NCI-H128 (cell line): ENCODE measurements around the gene PCDHGB2.
"Not testable (repeated sequence)": the region's sequence is repeated elsewhere in the genome, so short reads cannot be mapped to it uniquely, and the experiment has no call there.

Source experiments
- DNase-seq: peaks from one replicate; lab custom pipeline; 2025; ENCODE audit not compliant: unreplicated experiment; lab: John Stamatoyannopoulos, UW

The PCDHGB2 gene

DNA sequence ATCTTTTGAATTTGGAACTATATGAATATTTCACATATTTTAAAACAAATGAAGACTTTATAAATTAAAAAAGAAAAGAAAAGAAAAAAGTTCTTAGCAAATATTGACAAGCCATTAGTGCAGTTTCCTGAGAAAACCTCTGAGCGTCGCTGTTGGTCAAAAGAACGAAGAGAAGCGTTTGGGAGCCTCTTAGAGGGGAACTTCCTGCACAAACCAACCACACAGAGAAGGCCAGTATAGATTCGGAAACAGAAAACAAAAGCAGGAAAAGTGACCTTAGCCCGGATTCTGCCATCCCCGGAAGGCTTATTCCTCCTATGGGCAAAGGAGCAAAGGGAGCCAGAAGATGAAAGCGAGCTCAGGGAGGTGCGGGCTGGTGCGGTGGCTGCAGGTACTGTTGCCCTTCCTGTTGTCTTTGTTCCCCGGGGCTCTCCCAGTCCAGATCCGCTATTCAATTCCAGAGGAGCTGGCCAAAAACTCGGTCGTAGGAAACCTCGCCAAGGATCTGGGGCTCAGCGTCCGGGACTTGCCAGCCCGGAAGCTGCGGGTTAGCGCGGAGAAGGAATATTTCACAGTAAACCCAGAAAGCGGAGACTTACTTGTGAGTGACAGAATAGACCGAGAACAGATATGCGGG, at the start of gene PCDHGB2:
Gene PCDHGB2 (plus strand): TSS at position 205 of the 637 bp plus-strand sequence. CDS start 142 bp downstream, at position 347.
- DNase-seq = peak; percentile 17

DNA sequence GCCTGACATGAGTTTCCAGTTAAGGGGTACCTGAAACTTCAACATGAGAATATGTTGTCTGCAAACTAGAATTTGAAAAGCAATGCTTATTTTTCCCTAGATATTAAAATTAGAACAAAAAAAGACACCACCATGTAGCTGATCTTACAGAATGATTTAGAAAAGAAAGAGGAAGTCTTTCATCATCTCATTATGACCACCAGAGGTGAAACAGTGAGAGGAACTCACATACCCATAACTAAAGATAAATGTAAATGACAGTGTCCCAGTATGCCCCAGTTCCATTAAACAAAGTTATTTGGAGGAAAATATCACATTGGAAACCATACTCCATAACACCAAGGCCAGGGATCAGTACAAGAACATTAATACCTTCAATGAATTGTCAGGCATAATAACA, 46.1 kb upstream of the PCDHGB2 start:
- no peak for DNase-seq

GRCh38 chr5:141316963-141317362, 42.8 kb upstream of the PCDHGB2 start:
- not testable (repeated sequence) for DNase-seq

GRCh38 chr5:141319202-141319601, 40.6 kb upstream of the PCDHGB2 start:
- DNase-seq = no peak

DNA sequence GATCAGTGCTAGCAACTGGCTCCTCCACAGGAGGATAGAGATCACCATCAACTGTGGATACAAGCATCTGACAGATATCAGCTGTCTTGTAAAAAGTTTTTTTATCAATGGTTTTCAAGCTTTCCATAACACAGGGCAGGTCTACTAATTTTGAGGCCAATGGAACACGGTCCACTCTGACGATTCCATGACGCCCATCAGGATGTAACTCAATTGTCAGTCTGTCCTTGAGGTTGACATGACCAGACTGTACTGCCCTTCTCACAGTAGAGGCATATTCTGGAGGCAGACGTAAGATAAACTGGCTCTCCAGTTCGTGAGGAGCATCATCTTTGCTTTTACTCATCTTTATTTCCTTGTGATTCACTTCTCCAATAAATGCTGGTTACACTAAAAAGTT, 40.1 kb upstream of the PCDHGB2 start:
- DNase-seq = no peak

DNA sequence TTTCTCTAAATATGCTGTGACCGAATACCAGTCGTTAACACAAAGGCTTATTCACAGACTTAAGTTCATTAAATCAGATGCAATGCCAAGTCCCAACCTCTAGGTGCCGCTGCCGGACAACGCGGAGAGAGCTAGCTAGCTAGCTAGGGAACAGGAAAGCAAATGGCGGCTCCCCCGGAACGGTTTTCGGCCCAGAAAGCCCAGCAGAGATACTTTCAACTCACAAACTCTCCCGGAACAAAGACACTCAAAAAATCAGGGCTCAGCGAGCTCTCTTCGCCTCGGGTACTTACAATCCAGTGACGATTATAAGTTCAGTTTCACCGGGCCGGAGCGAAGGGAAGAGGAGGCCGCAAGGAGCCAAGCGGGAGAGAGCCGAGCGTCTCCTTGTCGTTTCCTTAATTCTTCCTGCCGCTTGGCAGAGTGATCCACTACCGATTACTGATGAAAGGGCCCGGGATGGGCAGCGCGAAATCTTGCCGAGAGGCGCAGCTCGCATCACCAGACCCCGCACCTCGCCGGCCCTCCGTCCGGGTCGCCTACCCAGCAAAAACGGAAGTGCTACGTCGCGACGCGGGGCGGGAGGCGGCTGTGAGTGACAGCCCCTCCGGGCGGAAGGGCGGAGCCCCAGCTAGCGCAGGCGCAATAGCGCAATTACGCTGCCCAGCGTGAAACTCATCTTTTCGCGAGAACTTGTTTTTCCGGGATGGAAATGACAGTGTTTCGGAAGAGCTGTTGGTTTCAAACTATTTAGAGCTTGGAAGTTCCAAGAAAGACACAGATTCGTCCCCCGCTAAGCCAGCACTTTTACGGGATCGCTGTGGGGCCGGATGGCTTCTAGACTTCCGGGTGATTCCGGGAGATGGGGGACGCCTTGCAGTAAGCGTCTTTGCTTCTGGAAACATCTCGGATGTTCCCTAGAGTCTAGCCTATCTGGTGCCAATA, 39.3 kb upstream of the PCDHGB2 start, which contains the start of gene TAF7:
Gene TAF7 (minus strand): TSS at position 560 of the 945 bp plus-strand sequence. CDS start 740 bp downstream, outside the sequence.
- peak; percentile 80 for DNase-seq

DNA sequence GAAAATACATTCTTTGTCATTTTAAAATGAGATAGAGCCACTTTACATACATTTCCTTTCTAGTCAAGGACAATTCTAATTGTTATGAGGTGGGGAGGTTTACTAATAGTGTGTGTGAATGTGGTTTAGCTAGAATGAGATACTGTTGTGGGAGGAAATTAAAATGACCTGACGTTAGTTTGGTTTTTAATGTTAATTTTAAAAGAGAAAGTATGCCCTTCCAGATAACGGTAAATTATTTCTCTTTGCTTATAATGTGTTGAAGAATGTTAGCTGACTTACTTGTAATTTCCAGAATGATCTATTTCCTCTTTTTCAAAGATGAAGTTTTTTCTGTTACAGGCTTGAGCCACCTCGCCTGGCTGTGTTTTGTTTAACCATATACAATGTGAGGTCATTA, 37.5 kb upstream of the PCDHGB2 start:
- DNase-seq = no peak

DNA sequence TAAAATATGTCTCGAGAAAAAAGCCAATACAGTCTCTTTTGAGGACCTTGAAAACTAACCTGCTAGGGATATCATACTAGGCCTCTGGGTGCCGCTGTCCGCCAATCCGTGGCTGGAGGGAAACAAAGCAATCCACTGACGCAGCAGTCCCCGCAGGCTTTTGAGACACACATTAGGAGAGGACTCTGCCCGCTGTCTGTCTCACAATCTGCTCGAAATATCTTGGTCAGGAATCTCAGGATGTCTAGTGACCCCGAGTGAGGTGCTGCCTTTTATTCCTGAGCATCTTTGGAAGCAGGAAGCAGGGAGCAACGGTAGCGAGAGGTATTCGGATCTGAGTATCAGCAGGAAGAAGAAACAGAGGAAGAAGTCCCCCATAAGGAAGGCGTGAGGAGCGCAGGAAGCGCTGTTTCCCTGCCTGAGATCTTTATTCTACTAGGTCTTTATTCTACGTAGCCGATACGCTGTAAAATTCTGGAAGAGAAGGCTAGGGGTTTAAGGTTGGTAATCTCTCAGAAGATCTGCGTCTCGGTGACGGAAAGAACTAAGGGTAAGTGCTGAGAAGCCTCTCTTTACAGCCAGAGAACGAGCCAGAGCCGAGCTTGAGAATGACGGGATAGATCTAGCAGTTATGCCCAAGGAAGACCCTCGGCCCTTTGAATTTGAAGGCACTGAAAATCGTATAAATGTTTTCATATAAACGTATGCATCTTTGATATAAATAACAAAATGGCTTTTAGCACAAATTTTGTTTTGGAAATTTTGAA, 33.5 kb upstream of the PCDHGB2 start:
- DNase-seq = no peak

DNA sequence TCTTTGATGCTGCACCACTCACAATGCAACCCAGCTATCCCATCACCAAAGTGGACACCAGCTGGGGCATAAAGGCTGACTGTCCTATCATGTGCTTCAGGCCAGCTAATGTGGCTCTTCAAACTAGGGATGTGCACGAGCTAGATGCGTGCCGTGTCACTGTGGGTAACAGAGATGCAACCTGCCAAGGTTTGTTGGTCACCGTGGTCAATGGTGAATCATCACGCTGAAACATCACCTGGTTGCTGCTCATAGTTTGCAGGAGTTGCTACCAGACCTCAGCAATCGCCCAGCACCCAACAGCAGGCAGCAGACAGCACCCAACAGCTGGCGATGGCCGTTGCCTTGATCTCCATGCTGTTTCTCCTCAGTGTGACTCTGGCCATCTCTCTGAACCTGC, 31.6 kb upstream of the PCDHGB2 start:
- no peak for DNase-seq

DNA sequence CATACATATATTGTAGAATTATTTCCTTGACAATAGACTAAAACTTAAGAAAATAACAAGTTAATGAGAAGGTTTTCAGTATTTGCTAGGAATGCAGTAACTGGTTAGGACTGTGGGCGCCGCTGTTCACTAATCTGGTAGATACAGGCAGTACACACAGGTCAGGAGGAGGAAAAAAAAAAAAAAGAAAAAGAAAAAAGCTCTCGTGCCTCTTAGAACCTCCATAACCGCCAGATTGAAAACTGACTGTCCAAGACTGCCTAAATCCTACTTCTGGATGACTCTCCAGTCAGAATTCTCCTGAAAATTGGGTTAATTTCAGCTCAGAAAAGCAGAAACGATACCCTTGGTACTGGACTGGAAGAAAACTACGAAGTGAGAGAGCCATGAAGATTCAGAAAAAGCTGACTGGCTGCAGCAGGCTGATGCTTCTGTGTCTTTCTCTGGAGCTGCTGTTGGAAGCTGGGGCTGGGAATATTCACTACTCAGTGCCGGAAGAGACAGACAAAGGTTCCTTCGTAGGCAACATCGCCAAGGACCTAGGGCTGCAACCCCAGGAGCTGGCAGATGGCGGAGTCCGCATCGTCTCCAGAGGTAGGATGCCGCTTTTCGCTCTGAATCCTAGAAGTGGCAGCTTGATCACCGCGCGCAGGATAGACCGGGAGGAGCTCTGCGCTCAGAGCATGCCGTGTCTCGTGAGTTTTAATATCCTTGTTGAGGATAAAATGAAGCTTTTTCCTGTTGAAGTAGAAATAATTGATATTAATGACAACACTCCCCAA, 29.3 kb upstream of the PCDHGB2 start, which contains the start of gene PCDHGA1:
Gene PCDHGA1 (plus strand): TSS at position 216 of the 782 bp plus-strand sequence.
- DNase-seq = no peak

- DNase-seq = not testable (repeated sequence)
Observed at GRCh38 chr5:141332571-141332970, 27.2 kb upstream of the PCDHGB2 start.

DNA sequence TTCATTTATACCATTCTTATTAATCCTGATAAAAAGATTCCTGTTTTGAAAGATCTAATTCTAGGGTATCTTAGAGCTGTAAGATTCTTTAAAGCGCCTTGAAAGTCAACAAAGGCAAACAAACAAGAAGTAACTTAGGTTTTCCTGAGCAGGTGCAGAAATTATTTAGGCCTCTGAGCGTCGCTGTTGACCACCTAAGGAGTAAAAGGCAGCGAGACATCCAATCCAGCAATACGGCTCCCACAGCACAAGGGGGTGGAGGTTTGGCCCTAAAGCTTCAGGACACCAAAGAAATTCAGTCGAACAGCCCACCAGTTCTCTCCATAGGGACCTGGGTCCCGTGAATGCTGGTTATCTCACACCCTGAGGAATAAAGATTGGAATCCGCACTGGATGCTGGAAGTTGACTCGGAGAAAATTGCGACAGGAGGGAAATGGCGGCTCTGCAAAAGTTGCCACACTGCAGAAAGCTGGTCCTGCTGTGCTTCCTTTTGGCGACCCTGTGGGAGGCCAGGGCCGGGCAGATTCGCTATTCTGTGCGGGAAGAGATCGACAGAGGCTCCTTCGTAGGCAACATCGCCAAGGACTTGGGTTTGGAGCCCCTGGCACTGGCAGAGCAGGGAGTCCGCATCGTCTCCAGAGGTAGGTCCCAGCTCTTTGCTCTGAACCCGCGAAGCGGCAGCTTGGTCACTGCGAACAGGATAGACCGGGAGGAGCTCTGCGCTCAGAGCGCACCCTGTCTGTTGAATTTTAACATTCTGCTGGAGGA, 21.1 kb upstream of the PCDHGB2 start, which contains the start of gene PCDHGA2:
Gene PCDHGA2 (plus strand): TSS at position 223 of the 769 bp plus-strand sequence.
- no peak for DNase-seq

DNA sequence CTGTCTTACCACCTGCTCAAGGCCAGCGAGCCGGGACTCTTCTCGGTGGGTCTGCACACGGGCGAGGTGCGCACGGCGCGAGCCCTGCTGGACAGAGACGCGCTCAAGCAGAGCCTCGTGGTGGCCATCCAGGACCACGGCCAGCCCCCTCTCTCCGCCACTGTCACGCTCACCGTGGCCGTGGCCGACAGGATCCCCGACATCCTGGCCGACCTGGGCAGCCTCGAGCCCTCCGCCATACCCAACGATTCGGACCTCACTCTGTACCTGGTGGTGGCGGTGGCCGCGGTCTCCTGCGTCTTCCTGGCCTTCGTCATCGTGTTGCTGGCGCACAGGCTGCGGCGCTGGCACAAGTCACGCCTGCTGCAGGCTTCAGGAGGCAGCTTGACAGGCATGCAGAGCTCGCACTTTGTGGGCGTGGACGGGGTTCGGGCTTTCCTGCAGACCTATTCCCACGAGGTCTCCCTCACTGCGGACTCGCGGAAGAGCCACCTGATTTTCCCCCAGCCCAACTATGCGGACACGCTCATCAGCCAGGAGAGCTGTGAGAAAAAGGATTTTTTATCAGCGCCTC, 18.9 kb upstream of the PCDHGB2 start:
- not testable (repeated sequence) for DNase-seq

DNA sequence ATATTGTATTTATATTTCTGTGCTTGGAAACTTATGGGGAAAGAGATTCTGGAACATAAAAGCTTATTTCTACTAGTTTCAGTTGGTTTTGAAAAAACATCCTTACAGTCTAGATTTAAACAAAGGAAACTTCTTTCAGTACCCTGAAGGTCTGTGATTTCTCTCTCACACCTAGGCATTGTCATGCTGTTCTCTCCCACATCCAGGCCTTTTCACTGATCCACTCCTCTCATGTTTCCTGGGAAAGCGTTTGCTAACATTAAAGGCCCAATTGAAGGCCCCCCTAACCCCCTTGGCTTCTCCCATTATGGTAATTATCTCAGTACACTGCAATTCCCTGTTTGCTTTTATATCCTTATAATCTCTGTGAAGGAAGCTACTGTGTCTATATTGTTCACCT, 17.0 kb upstream of the PCDHGB2 start:
- no peak for DNase-seq

DNA sequence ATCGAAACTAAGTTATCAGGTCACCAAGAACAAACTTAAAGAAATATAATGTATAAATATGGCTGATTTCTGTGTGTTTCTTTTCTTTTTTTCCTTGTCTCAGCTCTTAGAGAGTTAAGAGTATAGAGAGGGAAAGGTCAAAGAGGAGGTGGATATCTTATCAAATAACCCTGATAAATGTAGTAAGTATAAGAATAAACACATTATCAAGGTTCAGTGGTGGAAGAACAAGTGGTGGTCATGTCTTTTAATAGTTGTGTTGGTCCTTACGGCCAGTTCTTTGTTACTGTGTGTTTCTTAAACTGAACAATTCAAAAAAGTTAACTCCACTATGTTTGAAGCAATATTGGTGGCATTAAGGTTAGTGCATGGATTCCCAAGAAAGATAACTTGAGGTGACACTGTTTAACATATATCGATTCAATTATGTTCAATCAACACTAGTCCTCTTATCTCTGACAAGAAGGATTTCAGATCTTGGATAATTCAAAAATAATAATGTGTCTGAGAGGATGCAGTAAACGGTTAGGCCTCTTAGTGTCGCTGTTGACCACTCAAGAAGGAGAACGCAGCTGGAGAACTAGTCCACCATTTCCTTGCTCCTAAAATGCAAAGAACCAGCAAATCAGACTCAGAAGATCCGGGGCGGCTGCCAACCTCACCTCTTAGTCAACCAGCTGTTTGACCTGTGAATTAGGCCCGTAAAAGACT, 16.4 kb upstream of the PCDHGB2 start, which contains the start of gene PCDHGA3:
Gene PCDHGA3 (plus strand): TSS at position 588 of the 711 bp plus-strand sequence. CDS start 205 bp downstream, outside the sequence.
- DNase-seq = no peak

GRCh38 chr5:141343953-141344463, 15.8 kb upstream of the PCDHGB2 start:
- no peak for DNase-seq

DNA sequence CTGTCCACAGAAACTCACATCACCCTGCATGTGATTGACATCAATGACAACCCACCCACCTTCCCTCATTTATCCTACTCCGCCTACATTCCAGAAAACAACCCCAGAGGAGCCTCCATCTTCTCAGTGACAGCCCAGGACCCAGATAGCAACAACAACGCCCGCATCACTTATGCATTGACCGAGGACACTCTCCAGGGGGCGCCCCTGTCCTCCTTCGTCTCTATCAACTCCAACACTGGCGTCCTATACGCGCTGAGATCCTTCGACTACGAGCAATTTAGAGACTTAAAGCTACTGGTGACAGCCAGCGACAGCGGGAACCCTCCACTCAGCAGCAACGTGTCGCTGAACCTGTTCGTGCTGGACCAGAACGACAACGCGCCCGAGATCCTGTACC, 14.5 kb upstream of the PCDHGB2 start:
- DNase-seq = no peak

DNA sequence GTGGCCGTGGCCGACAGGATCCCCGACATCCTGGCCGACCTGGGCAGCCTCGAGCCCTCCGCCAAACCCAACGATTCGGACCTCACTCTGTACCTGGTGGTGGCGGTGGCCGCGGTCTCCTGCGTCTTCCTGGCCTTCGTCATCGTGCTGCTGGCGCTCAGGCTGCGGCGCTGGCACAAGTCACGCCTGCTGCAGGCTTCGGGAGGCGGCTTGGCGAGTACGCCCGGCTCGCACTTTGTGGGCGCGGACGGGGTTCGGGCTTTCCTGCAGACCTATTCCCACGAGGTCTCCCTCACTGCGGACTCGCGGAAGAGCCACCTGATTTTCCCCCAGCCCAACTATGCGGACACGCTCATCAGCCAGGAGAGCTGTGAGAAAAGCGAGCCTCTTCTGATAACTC, 13.8 kb upstream of the PCDHGB2 start:
- DNase-seq = not testable (repeated sequence)
